Left lung (tissue), 4 donors: ENCODE data around the gene RMP24.

Source experiments
- ATAC-seq: fragments of 200-7000 bp; cut with Tn5 transposase; one replicate; pipeline ENCODE4 v1.9.1; 2020; ENCODE audit warnings: moderate library complexity
- DNase-seq, 4 donors: peaks; one replicate each; pipeline ENCODE4 v3.0.0-alpha.2; 2013 to 2020
- H3K27ac ChIP-seq, 2 donors: fragments of 200-600 bp; sonication (generic) in 1 of 2; one replicate each; pipeline versions ENCODE4 v1.5.0 to v1.8.0; 2020 to 2021
- H3K27me3 ChIP-seq, 2 donors: fragments of 200-600 bp; sonication (generic) in 1 of 2; one replicate each; pipeline versions ENCODE4 v1.5.0 to v1.8.0; 2020 to 2021
- H3K36me3 ChIP-seq, 2 donors: fragments of 200-600 bp; sonication (generic) in 1 of 2; one replicate each; pipeline versions ENCODE4 v1.5.0 to v1.8.0; 2020 to 2021
- H3K4me1 ChIP-seq, 2 donors: fragments of 200-600 bp; one replicate each; pipeline ENCODE4 v1.8.0; 2021
- H3K4me3 ChIP-seq, 2 donors: fragments of 200-600 bp; sonication (generic) in 1 of 2; one replicate each; pipeline versions ENCODE4 v1.5.0 to v1.8.0; 2020 to 2021; ENCODE audit warnings: mild to moderate bottlenecking in 1 of 2
- H3K9me3 ChIP-seq, 2 donors: fragments of 200-600 bp; sonication (generic) in 1 of 2; one replicate each; pipeline versions ENCODE4 v1.5.0 to v1.8.0; 2020 to 2021
- intact Hi-C, 2 donors: fragments of 100-400 bp; cut with DNase I; formaldehyde crosslinking; loops; one replicate each; pipeline versions ENCODE4 v1.11.2 to v1.14.2; 2022
- TF ChIP-seq, protein P1 (sequence below), 2 donors: fragments of 200-600 bp; sonication (generic) in 1 of 2; IDR thresholded peaks; one replicate each; pipeline versions ENCODE4 v1.5.0 to v1.8.0; 2021; ENCODE audit warnings: antibody characterized with exemption in 2 of 2
- donor health status: DM: no; HTN: yes; CAD: no.
- donor health status: DM: no; HTN: no; CAD: no.

Gene RMP24

DNA sequence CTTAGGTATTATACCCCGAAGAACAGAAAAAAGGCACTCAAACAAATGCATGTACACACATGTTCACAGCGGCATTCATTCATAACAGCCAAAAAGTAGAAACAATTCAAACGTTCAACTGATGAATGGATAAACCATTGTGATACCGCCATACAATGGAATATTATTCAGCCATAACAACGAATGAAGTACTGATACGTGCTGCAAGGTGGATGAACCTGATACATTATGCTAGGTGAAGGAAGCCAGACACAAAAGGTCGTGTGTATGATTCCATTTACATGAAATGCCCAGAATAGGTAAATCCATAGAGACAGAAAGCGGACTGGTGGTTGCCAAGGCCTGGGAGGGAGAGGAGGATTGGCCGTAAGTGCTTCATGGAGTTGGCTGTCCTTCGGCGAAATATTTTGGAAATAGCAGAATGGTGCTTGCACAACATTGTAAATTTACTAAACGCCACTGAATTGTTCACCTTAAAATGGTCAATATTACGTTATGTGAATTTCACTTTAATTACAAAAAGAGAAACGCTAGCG lies 750 bp upstream of the RMP24 start:
- ATAC-seq, result peak; percentile 21
- Histone ChIP-seq H3K36me3 (peaks cover 0 to 22% of the 10 kb centered on the region in 2 donors), H3K9me3 (no peaks in the 10 kb centered on the region), H3K4me1 (peaks cover 8 to 41% of the 10 kb centered on the region in 2 donors), H3K27ac (peak overlapping the region; percentile 90 to 96), H3K4me3 (peak overlapping the region; percentile 88 to 93), H3K27me3 (no peaks in the 10 kb centered on the region)
- intact Hi-C loops, result no loop called here
- DNase-seq, result no peak
- TF ChIP-seq, protein P1, sequence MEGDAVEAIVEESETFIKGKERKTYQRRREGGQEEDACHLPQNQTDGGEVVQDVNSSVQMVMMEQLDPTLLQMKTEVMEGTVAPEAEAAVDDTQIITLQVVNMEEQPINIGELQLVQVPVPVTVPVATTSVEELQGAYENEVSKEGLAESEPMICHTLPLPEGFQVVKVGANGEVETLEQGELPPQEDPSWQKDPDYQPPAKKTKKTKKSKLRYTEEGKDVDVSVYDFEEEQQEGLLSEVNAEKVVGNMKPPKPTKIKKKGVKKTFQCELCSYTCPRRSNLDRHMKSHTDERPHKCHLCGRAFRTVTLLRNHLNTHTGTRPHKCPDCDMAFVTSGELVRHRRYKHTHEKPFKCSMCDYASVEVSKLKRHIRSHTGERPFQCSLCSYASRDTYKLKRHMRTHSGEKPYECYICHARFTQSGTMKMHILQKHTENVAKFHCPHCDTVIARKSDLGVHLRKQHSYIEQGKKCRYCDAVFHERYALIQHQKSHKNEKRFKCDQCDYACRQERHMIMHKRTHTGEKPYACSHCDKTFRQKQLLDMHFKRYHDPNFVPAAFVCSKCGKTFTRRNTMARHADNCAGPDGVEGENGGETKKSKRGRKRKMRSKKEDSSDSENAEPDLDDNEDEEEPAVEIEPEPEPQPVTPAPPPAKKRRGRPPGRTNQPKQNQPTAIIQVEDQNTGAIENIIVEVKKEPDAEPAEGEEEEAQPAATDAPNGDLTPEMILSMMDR (IDR thresholded peaks at IDR 0.05), result no peak

- intact Hi-C loops, result no loop called here
- TF ChIP-seq, protein P1 (IDR thresholded peaks at IDR 0.05), result no peak
- Histone ChIP-seq H3K4me1 (peaks cover 8 to 41% of the 10 kb centered on the region in 2 donors), H3K27me3 (no peaks in the 10 kb centered on the region), H3K4me3 (peak overlapping the region in 1 of 2 donors; percentile 88), H3K27ac (no peak overlapping the region), H3K36me3 (peaks cover 0 to 41% of the 10 kb centered on the region in 2 donors), H3K9me3 (no peaks in the 10 kb centered on the region)
- ATAC-seq, result no peak
- DNase-seq, result no peak
These were observed 1.2 kb downstream of the RMP24 start for GRCh38 chr18:35973650-35974049.

DNA sequence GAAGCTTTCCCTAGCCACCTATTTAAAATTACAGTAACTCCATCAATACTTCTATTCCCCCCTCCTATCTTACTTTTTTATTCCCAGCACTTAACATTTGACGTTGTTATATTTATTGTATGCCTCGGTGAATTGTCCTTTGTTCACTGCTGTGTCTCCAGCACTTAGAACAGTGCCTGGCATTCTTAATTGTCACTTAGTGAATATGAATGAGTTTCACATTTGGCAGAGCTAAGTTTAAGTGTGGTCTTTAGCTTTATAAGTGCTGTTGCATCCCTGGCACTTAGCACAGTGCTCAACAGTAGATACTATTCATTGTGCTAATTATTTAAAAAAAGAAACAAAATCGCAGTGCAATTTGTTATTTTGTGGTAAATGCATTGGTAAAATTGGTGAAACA lies 1.7 kb downstream of the RMP24 start:
- H3K27me3 ChIP-seq, result no peaks in the 10 kb centered on the region
- peaks cover 0 to 46% of the 10 kb centered on the region in 2 donors for H3K36me3 ChIP-seq
- no peak overlapping the region for H3K27ac ChIP-seq
- DNase-seq (no peak), ATAC-seq (no peak)
- no peaks in the 10 kb centered on the region for H3K9me3 ChIP-seq
- TF ChIP-seq, protein P1 (IDR thresholded peaks at IDR 0.05), result no peak
- no peak overlapping the region for H3K4me3 ChIP-seq
- intact Hi-C loops, result no loop called here
- H3K4me1 ChIP-seq, result peaks cover 8 to 41% of the 10 kb centered on the region in 2 donors

DNA sequence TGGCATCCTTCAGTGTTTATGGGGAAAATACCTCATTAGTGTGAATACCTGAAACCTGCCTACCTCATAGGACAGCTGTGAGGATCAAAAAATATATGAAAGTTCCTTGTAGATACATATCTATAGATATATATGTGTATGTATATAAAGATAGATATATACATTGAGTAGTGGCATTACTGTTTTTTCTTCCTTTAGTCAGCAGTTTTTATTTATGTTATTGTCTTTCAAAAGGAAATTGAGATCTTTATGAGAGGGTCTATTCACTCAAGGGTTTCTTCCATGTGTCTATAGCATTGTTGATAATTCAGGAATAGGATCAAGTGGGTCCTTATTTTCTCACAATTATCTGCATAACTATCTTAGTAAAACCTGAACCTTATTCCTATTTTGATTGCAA lies 6.6 kb downstream of the RMP24 start:
- H3K27me3 ChIP-seq, result no peaks in the 10 kb centered on the region
- peaks cover 0 to 79% of the 10 kb centered on the region in 2 donors for H3K36me3 ChIP-seq
- no peak overlapping the region for H3K4me3 ChIP-seq
- H3K4me1 ChIP-seq, result peaks cover 0 to 8% of the 10 kb centered on the region in 2 donors
- intact Hi-C loops, result no loop called here
- no peak overlapping the region for H3K27ac ChIP-seq
- TF ChIP-seq, protein P1 (IDR thresholded peaks at IDR 0.05), result no peak
- ATAC-seq, result no peak
- no peak for DNase-seq
- H3K9me3 ChIP-seq, result no peaks in the 10 kb centered on the region

DNA sequence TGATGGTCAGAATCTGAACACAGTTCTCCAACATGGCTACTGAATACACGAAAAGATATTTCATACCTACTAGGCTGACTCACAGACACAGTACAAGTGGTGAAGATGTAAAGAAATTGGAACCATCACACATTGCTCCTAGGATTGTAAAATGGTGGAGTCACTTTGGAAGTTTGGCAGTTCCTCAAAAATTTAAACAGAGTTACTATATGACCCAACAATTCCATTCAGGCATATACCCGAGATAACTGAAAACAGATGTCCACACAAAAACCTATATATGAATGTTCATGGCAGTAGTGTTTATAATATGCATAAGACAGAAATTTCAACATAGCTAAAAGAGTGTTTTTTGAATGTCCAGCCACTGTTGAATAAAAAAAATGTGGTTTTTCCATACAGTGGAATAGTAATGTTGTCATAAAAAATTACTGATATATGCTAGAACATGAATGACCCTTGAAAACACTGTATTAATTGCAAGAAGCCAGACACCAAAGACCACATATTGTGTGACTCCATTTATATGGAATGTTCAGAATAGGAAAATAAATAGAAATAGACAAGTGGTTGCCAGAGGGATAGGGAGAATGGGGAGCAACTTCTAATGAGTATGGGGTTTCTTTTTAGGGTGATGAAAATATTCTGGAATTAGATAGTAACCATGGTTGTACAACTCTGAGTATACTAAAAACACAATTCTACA lies 10.1 kb downstream of the RMP24 start:
- Histone ChIP-seq H3K4me1 (no peaks in the 10 kb centered on the region), H3K36me3 (peaks cover 0 to 49% of the 10 kb centered on the region in 2 donors), H3K27me3 (no peaks in the 10 kb centered on the region), H3K4me3 (no peak overlapping the region), H3K27ac (no peak overlapping the region), H3K9me3 (no peaks in the 10 kb centered on the region)
- TF ChIP-seq, protein P1 (IDR thresholded peaks at IDR 0.05), result no peak
- intact Hi-C loops, result no loop called here
- no peak for ATAC-seq
- DNase-seq, result no peak
